GM19372 (cell line): Measurements from ENCODE around the gene SLU7.

ENCODE experiments used
- ATAC-seq: cut with Tn5 transposase; IDR thresholded peaks from one replicate; pipeline ENCODE4 v1.9.1; 2021; ENCODE audit warnings: mild to moderate bottlenecking, low read depth, moderate library complexity; ENCODE audit not compliant: unreplicated experiment

The SLU7 gene

DNA sequence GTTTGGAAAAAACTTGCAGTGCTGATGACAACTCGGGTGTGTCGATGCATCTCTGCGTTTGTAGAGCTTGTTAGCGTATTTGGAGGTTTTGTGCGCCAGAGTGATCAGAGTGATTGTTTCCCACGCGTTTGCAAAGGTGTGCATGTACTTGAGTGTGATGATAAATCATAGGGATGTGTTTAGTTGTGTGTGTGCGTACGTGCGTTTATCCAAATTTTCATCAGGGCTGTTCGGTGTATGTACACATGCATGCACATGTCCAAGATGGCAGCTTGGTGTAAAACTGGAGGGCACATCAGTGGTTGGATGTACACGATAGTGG is 48.2 kb downstream of the SLU7 start:
- no peak for ATAC-seq

DNA sequence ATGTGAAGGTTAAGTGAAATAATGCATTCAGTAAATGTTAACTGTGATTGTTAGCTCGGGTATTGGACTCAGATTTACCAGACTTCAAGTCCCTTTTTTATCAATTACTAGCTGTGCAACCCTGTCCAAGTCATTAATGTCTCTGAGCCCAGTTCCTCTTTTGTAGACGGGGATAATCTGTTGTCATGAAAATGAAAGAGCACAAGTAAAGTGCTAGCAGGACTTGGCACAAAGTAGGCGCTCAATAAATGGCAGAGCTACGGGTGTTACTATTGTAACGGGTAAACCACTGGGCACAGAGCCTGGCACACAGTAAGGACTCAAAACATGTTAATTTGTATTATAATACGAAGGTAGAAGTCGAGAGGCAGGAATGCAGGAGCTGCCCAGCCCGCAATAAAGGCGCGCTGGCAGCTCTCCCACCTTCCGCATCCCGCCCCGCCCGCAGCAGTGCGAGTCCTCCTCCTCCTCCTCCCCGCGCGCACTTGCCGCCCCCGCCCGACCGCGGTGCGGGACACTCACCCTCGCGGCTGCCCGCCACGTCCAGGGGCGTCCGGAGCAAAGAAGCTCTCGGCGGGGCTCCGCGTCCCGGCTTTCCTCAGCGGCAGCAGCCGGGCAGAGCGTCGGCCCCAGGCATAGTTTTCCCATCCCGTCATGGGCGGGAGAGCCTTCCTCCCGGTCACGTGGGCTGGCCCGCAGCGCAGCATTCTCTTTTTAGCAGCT is 48.7 kb downstream of the SLU7 start, which contains the start of gene C1QTNF2:
Gene C1QTNF2 (minus strand): TSS at position 637 of the 723 bp plus-strand sequence. CDS start 15,615 bp downstream, outside the sequence.
- ATAC-seq = no peak

DNA sequence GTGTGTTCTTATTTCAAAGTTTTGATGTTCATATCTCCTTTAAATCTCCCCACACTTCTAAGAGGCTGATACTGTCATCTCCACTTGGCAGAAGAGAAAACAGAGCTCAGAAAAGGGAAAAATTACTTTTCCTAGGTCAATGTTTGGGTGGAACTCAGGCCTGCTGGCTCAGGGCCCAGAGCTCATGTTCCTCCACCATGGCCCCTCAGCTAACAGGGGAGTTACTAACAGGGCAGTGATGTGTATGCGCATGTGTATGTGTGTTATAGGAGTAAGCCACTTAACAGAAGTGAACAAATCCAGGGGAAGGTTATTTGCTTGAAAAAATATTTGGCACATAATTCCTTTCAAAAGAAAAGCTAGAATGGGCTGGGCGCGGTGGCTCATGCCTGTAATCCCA is 51.0 kb downstream of the SLU7 start:
- no peak for ATAC-seq

DNA sequence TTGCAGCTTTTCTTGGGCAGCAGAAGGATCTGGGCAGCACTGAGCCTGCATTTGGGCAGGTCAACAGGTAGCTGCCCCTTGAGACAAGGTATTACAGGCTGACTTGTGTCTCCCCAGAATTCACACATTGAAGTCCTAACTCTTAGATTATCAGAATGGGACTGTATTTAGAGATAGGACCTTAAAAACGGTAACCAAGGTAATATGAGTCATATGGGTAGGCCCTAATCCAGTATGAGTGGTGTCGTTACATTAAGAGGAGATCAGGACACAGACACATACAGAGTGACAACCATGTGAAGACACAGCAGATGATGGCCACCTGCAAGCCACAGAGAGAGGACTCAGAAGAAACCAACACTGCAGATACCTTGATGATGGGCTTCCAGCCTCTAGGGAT is 51.6 kb downstream of the SLU7 start:
- ATAC-seq = no peak

DNA sequence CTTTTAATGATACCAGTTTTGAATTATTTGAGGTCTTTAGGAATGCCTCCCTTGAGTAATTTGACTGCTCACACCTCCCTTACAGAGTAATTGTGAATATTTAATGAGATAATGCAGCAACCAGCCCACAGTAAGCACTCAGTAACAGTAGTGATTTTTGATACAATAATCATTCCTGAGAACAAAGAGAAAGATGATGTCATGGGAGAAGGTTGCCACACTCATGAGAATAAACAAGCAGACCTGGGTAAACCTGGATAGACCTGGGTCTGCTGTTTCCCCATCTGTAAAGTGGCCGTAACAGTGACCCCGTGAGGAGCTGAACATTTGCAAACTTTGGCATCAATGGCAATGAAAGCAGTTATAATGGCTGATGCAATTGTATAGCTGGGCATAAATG is 52.7 kb downstream of the SLU7 start:
- ATAC-seq = no peak

DNA sequence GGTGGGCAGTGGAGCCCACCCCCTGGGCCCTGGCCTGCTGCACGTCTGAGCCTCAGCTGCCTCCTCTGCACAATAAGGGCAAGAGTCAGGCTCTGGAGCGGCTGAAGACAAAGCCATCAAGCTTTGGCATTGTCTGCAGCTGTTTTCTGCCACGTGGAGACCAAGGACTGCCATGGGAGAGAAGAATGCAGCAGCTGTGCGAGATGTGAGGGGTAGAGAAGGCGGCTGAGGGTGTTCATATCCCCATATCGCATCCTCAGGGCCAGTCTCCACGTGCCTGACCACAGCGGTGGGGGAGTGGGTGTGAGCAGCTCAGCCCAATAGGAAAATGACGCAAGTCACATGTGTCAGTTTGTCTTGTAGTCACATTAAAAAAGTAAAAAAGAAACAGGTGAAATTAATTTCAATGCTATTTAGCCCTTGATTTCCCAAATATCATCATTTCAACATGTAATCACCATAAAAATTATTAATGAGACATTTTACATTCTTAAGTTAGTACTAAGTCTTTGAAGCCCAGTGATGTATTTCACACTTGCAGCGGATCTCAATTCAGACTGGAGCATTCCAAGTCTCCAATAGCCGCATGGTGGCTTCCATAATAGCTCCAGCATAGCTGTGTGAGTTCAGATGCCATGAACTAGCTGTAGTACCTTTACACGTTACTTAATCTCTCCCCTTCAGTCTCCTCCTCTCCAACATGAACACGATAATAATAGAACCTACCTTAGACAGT is 55.1 kb downstream of the SLU7 start:
- no peak for ATAC-seq

DNA sequence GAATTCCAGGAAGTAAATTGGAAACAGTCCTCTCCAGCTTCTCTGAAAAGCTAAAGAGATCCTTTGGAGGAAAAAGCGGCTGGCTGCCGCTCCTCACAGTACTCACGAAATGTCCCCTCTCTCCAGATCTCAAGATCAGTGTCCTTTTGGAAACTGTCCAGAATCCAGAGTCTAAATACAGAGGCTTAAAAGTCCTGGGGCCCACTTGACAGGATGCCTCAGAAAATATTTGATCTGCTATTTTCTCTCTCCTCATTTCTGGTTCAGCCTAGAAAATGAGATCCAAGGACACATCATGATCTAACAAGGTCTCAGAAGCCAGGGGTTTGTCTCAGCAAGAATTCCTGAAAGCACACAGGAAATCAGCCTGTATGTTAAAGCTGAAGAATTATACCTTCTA is 55.7 kb downstream of the SLU7 start:
- no peak for ATAC-seq

DNA sequence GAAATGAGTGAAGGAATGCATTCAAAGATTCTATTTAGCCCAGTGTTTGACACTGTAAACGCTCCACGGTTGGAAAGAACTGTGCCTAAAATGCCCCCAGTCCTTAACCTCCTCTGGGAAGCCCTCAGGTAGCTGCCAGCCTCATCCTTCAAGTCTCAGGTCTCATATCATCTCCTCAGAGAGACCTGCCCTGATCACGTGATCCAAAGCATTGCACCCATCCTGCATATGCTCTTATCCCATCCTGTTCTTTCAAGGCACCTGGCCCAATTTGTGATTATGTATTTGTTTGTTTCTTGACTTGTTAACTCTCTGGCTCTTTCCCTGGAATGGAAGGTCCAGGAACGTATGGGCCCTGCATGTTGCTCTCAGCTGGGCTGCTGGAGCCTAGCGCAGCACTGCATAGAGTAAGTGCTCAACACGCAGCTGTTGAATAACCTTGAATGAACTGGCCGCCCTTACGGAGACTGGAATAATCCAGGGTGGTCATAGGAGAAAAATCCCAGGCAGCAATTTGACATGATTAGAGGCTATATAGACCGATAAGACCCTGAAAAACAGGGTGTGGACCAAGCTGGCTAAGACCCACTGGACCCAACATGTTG is 57.2 kb downstream of the SLU7 start:
- no peak for ATAC-seq

DNA sequence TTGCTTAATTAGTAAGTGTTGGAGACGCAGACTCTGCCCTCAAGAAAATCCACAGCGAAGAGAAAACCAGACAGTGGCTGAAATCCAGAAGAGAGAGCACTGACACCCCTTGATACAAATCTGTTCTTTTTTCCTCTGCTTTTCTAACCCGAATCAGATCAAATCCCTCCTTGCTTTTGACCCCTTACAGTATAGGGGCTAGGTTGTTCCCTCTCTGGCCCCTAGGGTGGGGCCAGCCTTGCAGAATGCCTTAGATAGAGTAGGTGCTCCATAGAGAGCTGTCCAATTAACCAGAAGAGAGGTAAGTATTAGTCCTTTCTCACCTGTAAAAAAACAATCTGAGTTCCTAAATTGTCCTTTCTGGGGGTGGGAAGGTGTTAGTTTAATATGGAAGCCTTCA is 58.6 kb downstream of the SLU7 start:
- no peak for ATAC-seq

DNA sequence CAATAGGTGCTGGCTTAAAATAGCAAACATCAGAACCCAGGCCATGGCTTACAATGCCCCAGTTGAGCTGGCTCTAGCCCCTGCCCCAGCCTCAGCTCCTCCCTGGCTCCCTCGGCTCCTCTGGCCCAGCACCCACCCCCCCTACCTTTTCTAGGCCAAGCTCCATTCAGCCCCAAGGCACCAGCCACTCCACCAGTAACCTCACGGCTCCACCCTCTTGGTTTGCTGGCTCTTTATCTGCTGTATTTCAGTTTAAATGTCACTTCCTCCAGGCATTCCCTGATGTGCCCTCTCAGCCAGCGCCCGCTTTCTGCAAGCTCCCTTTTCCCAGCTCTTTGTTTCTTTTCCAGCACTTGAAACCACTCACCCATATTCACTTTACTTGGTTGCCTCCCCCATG is 59.1 kb downstream of the SLU7 start:
- no peak for ATAC-seq

DNA sequence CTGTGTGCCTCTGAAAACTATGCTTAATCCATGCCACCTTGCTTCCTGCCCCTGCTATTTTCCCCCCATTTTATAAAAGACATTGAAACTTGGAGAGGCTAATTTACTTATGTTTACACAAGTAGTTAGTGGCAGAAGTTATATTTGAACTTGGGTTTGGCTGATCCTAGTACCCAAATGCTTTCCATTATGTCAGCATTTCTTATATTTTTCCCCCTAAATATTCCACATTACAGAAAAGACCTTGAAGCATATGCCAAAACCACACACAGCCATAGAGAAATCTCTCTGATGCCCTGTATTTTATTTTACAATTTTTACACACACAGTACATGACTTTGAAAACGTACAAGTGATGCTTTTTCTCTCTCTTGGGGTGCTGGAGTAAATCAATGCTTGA is 59.6 kb downstream of the SLU7 start:
- no peak for ATAC-seq

DNA sequence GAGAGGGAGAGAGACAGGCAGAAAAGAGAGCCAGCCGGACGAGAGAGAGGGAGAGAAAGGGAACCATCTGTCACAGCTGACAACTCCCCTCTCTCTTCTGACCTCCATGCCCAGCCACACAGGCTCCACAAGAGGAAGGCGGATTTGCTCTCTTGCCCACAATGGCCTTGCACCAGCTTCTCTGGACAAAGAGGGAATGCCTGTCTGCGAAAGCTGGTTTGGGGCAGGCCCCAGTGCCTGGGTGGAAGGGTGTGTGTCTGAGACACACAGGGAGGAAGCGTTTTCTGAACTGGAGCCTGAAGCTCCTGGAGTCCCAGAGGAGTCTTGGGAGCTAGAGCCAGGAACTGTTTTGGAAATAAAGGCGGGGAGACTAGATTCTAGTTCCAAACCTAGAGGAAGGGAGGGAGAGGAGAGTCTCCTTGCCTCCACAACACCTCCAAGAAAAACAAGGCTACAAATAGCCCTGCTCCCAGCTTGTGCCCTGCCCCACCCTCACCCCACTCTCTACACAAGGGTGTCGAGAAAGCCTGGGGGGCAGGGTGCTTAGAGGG is 60.9 kb downstream of the SLU7 start:
- ATAC-seq = no peak

DNA sequence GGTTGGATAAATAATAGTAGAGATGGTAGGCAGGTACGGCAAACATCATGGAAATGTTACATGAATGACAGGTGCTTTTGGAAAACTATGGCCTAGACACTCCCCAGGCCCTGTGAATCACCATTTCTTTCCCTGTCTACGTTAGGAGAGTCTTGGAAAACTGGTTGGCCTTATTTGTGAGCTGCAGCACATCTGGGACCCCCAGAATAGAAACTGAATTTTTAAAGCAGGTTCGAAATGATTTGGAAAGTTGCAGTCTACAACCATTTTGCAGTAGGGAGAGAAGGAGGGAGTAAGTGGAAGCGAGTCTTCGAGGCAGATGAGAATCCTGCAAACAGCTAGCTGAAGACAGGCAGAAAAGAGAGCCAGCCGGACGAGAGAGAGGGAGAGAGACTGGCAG is 61.5 kb downstream of the SLU7 start:
- ATAC-seq = no peak

DNA sequence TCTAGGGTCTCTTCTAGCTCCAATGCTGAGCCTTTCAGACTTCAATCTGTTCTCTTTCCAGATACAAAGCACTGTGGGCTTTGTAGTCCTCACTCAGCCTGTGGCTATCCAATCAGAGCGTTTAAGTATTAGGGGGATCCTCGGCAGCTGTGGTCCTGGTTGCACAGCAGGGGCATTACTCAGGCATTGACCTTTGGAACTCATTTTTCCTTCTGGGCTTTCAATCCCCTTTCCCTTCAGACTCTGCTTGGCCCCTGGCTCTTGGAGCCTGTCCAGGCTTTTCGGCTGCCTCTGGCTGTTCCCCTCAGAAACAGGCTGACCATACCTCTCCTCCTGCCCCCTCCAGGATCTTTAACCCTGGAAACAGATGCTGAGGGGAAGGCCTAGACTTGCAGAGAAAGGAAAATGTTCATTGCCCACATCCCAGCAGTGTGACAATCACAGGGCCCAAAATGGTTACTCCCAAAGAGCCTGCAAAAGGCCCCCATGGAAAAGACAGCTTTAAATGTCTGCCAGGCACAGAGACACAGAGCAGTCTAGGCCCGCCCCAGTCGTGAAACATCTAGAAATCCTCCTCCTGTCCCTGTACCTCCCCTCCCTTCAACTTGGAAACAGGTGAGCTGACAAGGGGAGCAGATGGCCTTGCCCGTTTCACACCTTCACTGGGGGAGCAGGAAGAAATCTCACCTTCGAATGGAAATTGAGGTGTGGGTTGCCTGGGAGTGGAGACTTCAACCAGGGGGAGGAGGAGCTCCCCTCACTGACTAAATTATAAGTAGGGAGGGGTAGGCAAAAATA is 62.1 kb downstream of the SLU7 start:
- no peak for ATAC-seq

DNA sequence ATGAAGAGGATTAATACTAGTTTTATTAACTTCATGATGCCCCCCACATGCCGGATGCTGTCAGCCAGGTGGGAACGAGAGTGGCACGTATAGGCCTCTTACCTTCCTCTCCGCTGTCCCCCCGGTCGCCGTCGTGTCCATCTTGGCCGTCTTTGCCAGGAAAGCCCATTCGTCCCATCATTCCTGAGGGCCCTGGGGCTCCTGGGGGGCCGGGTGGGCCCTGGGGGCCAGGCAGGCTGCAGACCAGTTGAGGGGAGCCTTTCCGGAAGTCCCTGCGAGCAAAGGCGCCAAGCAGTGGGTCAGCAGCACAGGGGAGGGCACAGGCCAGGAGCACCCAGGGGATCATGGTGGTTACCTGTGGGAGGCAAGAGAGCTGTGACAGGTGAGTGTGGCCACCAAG is 64.2 kb downstream of the SLU7 start:
- no peak for ATAC-seq

DNA sequence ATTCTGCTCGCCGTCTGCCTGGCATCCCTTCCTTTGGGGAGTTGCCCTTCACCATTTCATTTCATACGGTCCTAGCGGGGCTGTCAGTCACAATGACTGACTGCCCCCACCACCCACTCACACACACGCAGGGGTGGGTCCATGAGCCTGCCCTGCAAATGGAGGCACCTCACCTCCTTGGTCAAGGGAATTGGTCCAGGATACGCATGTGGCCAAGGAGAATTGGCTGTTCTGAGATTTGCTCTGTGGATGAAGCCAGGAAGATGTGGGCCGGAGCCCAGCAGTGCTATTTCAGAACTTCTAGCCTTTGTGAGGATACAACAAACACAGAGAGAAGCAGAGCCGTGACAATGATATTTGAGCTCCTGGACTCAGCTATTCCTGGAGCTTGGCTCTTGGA is 65.5 kb downstream of the SLU7 start:
- ATAC-seq = no peak

DNA sequence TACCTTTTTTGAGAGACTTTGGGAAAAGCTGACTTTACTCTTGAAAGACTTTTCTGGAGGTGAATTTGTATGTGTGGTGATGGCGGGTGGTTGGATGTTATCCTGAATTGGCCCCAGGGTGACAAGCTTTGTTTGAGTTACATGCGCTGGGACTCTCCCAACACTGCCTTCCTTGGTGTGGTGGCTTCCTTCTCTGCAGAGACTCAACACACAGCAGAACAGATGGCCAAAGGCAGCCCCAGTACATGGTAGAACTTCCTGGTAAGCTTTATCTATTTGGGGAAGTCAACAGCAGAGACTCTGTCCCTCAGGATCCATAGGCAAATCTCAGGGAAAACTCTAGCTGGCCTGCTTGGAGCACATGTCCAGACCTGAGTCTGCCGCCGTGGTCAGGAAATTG is 66.6 kb downstream of the SLU7 start:
- no peak for ATAC-seq
